Epidermal melanocyte (primary cell): ENCODE data around the gene DNAJB13.

Source experiments
- DNase-seq: peaks from one replicate; pipeline ENCODE4 v3.0.0; 2011; ENCODE audit warnings: low spot score; ENCODE audit not compliant: insufficient read length

The DNAJB13 gene

GRCh38 chr11:73949912-73950311, 914 bp upstream of the DNAJB13 start:
- DNase-seq, result no peak

- DNase-seq, result no peak
Observed at GRCh38 chr11:73951797-73952196, 971 bp downstream of the DNAJB13 start.

- no peak for DNase-seq
Observed at GRCh38 chr11:73956876-73957653, 6.2 kb downstream of the DNAJB13 start.

- no peak for DNase-seq
Observed at GRCh38 chr11:73957654-73958361, 7.0 kb downstream of the DNAJB13 start.

- no peak for DNase-seq
Observed at GRCh38 chr11:73958521-73959141, 7.8 kb downstream of the DNAJB13 start.

- DNase-seq, result no peak
Observed at GRCh38 chr11:73961321-73961720, 10.5 kb downstream of the DNAJB13 start.

- DNase-seq, result no peak
Observed at GRCh38 chr11:73962101-73962705, 11.4 kb downstream of the DNAJB13 start.

- DNase-seq, result no peak
Observed at GRCh38 chr11:73963861-73964260, 13.0 kb downstream of the DNAJB13 start.

GRCh38 chr11:73965076-73965763, 14.4 kb downstream of the DNAJB13 start:
- DNase-seq, result no peak

GRCh38 chr11:73965764-73966121, 14.9 kb downstream of the DNAJB13 start:
- no peak for DNase-seq

GRCh38 chr11:73968356-73968966, 17.6 kb downstream of the DNAJB13 start:
- no peak for DNase-seq

- DNase-seq, result no peak
Observed at GRCh38 chr11:73969091-73969490, 18.3 kb downstream of the DNAJB13 start.

GRCh38 chr11:73969991-73970800, 19.4 kb downstream of the DNAJB13 start:
- DNase-seq, result no peak

- DNase-seq, result no peak
Observed at GRCh38 chr11:73971175-73971719, 20.4 kb downstream of the DNAJB13 start.

- no peak for DNase-seq
Observed at GRCh38 chr11:73972187-73972586, 21.4 kb downstream of the DNAJB13 start.

- DNase-seq, result no peak
Observed at GRCh38 chr11:73972620-73973449, 22.0 kb downstream of the DNAJB13 start.

GRCh38 chr11:73974604-73975478, 24.0 kb downstream of the DNAJB13 start:
- no peak for DNase-seq

GRCh38 chr11:73975479-73975757, 24.6 kb downstream of the DNAJB13 start:
- DNase-seq, result no peak
